ENCODE data around the gene HBG1.

HBG1 gene

GRCh38 chr11:5247472-5248192 is 2.0 kb downstream of the HBG1 start:
- H3K27ac ChIP-seq = no peak overlapping the region
- TF ChIP-seq, protein P1, sequence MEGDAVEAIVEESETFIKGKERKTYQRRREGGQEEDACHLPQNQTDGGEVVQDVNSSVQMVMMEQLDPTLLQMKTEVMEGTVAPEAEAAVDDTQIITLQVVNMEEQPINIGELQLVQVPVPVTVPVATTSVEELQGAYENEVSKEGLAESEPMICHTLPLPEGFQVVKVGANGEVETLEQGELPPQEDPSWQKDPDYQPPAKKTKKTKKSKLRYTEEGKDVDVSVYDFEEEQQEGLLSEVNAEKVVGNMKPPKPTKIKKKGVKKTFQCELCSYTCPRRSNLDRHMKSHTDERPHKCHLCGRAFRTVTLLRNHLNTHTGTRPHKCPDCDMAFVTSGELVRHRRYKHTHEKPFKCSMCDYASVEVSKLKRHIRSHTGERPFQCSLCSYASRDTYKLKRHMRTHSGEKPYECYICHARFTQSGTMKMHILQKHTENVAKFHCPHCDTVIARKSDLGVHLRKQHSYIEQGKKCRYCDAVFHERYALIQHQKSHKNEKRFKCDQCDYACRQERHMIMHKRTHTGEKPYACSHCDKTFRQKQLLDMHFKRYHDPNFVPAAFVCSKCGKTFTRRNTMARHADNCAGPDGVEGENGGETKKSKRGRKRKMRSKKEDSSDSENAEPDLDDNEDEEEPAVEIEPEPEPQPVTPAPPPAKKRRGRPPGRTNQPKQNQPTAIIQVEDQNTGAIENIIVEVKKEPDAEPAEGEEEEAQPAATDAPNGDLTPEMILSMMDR (conservative IDR thresholded peaks at IDR 0.05) = no peak
- TF ChIP-seq ZFX (IDR thresholded peaks at IDR 0.05) = no peak

- no peak for TF ChIP-seq ZFX (IDR thresholded peaks at IDR 0.05)
- TF ChIP-seq, protein P1 (conservative IDR thresholded peaks at IDR 0.05) = no peak
- H3K27ac ChIP-seq = no peak overlapping the region
Observed at GRCh38 chr11:5246772-5247471, 2.7 kb downstream of the HBG1 start.

- no peak overlapping the region for H3K27ac ChIP-seq
- TF ChIP-seq, protein P1 (conservative IDR thresholded peaks at IDR 0.05) = no peak
- TF ChIP-seq ZFX (IDR thresholded peaks at IDR 0.05) = no peak
Observed at GRCh38 chr11:5245155-5245554, 4.5 kb downstream of the HBG1 start.

- H3K27ac ChIP-seq = no peak overlapping the region
- TF ChIP-seq ZFX (IDR thresholded peaks at IDR 0.05) = no peak
- TF ChIP-seq, protein P1 (conservative IDR thresholded peaks at IDR 0.05) = no peak
Observed at GRCh38 chr11:5243816-5244180, 5.9 kb downstream of the HBG1 start.

- no peak for TF ChIP-seq ZFX (IDR thresholded peaks at IDR 0.05)
- H3K27ac ChIP-seq = no peak overlapping the region
Observed at GRCh38 chr11:5242933-5243815, 6.5 kb downstream of the HBG1 start.

- TF ChIP-seq, protein P1 (conservative IDR thresholded peaks at IDR 0.05) = no peak
- no peak for TF ChIP-seq ZFX (IDR thresholded peaks at IDR 0.05)
- no peak overlapping the region for H3K27ac ChIP-seq
Observed at GRCh38 chr11:5242208-5242607, 7.4 kb downstream of the HBG1 start.

- no peak for TF ChIP-seq ZFX (IDR thresholded peaks at IDR 0.05)
- TF ChIP-seq, protein P1 (conservative IDR thresholded peaks at IDR 0.05) = no peak
- H3K27ac ChIP-seq = no peak overlapping the region
Observed at GRCh38 chr11:5241458-5241857, 8.2 kb downstream of the HBG1 start.

Measured in C4-2B (cell line).